ENCODE measurements around the gene TRIB2.

The TRIB2 gene

DNA sequence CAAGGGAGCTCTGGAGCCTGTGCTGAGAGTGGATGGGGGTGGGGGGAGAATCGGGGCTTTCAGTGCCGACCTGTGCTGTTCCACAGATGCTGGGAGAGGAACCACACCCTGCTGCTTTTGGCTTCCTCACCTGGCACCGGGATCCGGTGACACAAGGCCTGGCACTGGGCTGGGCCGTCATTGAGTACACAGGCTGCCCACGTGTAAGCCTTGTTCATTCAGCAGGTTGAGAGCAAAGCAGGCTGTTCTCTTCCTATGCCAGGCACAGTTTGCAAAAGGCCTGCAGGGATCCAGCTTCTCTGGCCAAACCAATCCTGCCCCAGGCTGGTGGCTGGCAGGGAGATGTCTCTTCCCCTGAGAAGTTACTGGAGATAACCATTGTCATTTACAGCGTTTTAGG is 17.1 kb downstream of the TRIB2 start:
- no peaks in the 10 kb centered on the region for H3K4me1 ChIP-seq (ENCODE audit: control insufficient read depth, low read depth, low read length)
- no peaks in the 10 kb centered on the region for H3K9me3 ChIP-seq (ENCODE audit: control insufficient read depth, low read depth, low read length)
- H3K9ac ChIP-seq (ENCODE audit: low read length) = no peak overlapping the region
- peaks cover 82% of the 10 kb centered on the region for H3K36me3 ChIP-seq (ENCODE audit: control insufficient read depth, low read depth, low read length)
- H3K27me3 ChIP-seq (ENCODE audit: control insufficient read depth, insufficient read depth, low read length) = no peaks in the 10 kb centered on the region
- no peak overlapping the region for H3K27ac ChIP-seq (ENCODE audit: low read length)
- no peak overlapping the region for H3K4me3 ChIP-seq (ENCODE audit: low read length)

DNA sequence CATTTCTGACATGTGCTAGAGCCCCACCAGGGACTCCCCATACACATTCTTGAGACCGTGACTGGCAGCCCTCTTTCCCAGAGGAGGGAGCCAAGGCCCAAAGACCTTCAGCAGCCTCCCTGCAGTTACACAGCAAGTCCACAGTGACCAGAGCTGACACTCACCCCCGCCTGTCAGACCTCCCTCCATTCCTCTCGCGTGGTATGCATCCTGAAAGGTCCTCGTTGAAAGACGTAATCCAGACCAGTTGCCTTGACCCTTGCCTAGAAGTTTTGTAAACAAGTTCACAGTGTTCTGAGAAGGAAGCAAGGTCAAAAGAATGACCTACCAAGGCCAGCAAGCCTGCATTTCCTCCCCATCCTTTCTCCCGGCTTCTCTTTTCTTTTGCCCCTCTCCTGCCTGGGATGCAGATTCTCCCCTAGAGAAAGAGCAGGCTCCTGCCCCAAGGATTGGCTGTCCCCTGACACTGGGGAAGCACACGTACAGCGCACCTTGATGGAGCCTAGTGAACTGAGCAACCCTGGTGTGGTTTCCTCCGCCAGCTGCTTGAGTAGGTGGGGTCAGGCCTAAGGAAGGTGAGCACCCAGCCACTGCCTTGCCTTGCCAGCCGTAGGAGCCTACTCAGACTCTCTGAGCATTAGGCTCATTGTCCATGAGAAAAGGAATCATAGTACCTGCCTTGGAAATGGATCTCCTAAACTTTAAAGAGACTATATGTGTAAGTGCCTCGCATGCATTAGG is 18.3 kb downstream of the TRIB2 start:
- H3K36me3 ChIP-seq (ENCODE audit: control insufficient read depth, low read depth, low read length) = peaks cover 85% of the 10 kb centered on the region
- no peaks in the 10 kb centered on the region for H3K27me3 ChIP-seq (ENCODE audit: control insufficient read depth, insufficient read depth, low read length)
- H3K27ac ChIP-seq (ENCODE audit: low read length) = no peak overlapping the region
- H3K9me3 ChIP-seq (ENCODE audit: control insufficient read depth, low read depth, low read length) = no peaks in the 10 kb centered on the region
- no peak overlapping the region for H3K4me3 ChIP-seq (ENCODE audit: low read length)
- H3K9ac ChIP-seq (ENCODE audit: low read length) = no peak overlapping the region
- no peaks in the 10 kb centered on the region for H3K4me1 ChIP-seq (ENCODE audit: control insufficient read depth, low read depth, low read length)

DNA sequence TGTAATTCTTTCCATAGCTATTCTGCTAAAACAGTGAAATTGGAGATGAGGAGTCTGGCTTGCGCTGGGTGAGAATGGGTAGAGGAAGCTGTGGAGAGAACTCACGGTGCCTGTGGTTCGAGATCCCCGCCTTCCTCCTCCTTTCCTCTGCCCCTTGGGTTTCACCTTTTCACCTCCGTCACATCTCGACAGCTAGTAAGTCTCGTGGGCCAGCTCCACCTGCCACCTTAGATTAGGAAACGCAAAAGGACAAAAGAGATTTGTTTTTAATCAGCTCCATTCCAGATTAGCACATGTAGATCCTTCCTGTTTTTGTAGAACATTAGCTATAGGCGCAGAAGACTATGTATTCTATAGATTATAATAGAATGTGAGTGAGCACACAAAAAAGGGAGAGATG is 20.6 kb downstream of the TRIB2 start:
- Histone ChIP-seq H3K9me3 (ENCODE audit: control insufficient read depth, low read depth, low read length) (no peaks in the 10 kb centered on the region), H3K4me3 (ENCODE audit: low read length) (no peak overlapping the region), H3K36me3 (ENCODE audit: control insufficient read depth, low read depth, low read length) (peaks cover 84% of the 10 kb centered on the region), H3K27me3 (ENCODE audit: control insufficient read depth, insufficient read depth, low read length) (no peaks in the 10 kb centered on the region), H3K27ac (ENCODE audit: low read length) (no peak overlapping the region), H3K9ac (ENCODE audit: low read length) (no peak overlapping the region), H3K4me1 (ENCODE audit: control insufficient read depth, low read depth, low read length) (no peaks in the 10 kb centered on the region)

DNA sequence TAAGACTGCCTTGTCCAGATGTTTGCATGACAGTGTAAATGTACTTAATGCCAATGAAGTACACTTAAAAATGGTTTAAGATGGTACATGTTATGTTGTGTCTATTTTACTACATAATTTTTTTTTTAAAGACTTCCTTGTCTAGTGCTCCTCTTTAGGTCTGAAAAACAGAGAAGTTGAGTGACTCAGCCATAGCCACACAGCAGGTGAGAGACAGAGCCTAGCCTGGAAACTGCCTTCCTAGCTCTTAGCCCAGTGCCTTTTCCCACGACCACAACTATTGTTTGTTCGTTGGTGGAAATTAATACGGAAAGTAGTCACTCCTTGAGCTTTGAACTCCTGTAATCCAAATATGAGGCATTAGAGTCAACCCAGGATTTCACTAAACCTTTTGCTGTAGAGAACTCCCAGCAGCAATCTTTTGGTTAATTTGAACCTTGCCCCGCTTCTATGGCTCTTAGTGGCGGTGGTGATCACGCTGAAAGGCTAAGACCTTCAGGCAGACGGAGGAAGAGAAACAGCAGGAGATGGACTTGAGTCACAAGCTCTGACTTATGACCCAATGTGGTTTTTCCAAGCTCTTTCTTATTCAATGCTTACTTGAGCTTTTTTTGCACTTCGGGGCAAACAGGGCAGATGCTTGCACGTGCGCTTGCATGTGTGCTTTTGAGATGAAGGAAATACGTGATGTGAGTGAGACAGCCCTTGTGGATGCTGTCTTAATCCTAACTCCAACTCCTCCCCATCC is 21.2 kb downstream of the TRIB2 start:
- no peak overlapping the region for H3K9ac ChIP-seq (ENCODE audit: low read length)
- no peak overlapping the region for H3K27ac ChIP-seq (ENCODE audit: low read length)
- H3K4me1 ChIP-seq (ENCODE audit: control insufficient read depth, low read depth, low read length) = no peaks in the 10 kb centered on the region
- H3K9me3 ChIP-seq (ENCODE audit: control insufficient read depth, low read depth, low read length) = no peaks in the 10 kb centered on the region
- H3K36me3 ChIP-seq (ENCODE audit: control insufficient read depth, low read depth, low read length) = peaks cover 84% of the 10 kb centered on the region
- H3K4me3 ChIP-seq (ENCODE audit: low read length) = no peak overlapping the region
- no peaks in the 10 kb centered on the region for H3K27me3 ChIP-seq (ENCODE audit: control insufficient read depth, insufficient read depth, low read length)

DNA sequence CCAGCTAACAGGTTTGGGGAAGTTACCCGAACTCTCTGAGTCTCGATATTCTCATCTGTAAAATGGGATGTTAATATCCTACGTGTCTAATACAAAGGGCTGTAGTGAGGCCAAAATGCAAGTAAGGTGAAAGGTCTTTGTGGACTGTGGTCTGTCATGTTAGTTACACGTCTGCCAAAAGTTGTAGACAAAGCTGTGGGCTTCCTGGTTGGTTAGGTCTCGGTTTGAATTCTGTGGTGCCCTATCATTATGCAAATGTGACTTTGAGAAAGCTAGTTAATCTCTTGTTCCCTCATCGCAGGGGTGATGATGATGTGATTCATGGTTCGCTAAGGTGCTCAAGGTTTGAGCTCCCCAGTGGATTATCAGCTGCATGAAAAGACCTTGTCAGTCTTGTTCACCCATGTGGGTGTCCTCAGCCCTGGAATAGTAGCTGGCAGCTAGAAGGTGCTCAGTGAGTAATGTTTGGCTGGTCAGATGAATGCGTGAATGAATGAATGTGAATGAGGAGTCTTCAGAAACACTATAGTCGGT is 23.1 kb downstream of the TRIB2 start:
- Histone ChIP-seq H3K4me1 (ENCODE audit: control insufficient read depth, low read depth, low read length) (no peaks in the 10 kb centered on the region), H3K27ac (ENCODE audit: low read length) (no peak overlapping the region), H3K36me3 (ENCODE audit: control insufficient read depth, low read depth, low read length) (peaks cover 74% of the 10 kb centered on the region), H3K9me3 (ENCODE audit: control insufficient read depth, low read depth, low read length) (no peaks in the 10 kb centered on the region), H3K4me3 (ENCODE audit: low read length) (no peak overlapping the region), H3K27me3 (ENCODE audit: control insufficient read depth, insufficient read depth, low read length) (no peaks in the 10 kb centered on the region), H3K9ac (ENCODE audit: low read length) (no peak overlapping the region)

DNA sequence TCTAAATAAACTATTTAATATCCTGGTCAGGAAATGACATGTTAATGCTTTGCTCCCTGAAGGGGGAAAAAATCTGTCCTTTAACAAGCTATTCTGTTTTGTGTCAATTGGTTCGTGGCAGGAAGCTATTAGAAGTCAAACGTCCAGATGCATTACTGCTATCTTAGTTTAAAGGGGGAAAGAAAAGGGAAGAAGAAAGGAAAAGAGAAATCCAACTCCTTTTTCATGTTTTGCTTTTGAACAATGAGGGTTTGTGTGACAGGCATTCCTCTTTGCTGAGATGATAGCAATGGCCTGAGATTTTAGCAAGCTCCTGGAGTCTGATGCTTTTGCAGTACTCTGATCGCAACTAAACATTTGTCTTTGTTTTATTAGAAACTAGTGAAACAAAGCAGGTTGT is 24.6 kb downstream of the TRIB2 start:
- H3K4me1 ChIP-seq (ENCODE audit: control insufficient read depth, low read depth, low read length) = no peaks in the 10 kb centered on the region
- H3K9me3 ChIP-seq (ENCODE audit: control insufficient read depth, low read depth, low read length) = no peaks in the 10 kb centered on the region
- H3K36me3 ChIP-seq (ENCODE audit: control insufficient read depth, low read depth, low read length) = peaks cover 59% of the 10 kb centered on the region
- H3K4me3 ChIP-seq (ENCODE audit: low read length) = no peak overlapping the region
- H3K27me3 ChIP-seq (ENCODE audit: control insufficient read depth, insufficient read depth, low read length) = no peaks in the 10 kb centered on the region
- H3K9ac ChIP-seq (ENCODE audit: low read length) = no peak overlapping the region
- H3K27ac ChIP-seq (ENCODE audit: low read length) = no peak overlapping the region

DNA sequence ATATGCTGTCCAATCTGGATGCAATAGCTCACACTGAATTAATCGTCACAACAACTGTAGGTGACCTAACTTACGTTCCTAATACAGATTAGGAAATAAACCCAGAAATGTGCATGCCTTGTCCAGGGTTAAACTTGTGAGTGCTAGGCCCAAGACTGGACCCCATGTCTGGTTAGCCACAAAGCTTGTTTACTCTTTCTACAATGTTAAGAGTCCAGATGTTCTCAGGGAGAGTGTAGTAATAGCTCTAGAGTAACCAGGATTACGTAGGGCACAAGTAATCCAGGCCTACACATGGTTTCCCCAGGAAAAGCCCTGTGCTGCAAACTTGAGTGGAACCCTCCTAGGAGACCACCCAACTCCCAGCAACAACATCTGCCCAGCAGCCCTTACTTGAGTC is 26.2 kb downstream of the TRIB2 start:
- Histone ChIP-seq H3K9me3 (ENCODE audit: control insufficient read depth, low read depth, low read length) (no peaks in the 10 kb centered on the region), H3K27ac (ENCODE audit: low read length) (no peak overlapping the region), H3K4me3 (ENCODE audit: low read length) (no peak overlapping the region), H3K9ac (ENCODE audit: low read length) (no peak overlapping the region), H3K4me1 (ENCODE audit: control insufficient read depth, low read depth, low read length) (no peaks in the 10 kb centered on the region), H3K36me3 (ENCODE audit: control insufficient read depth, low read depth, low read length) (peaks cover 46% of the 10 kb centered on the region), H3K27me3 (ENCODE audit: control insufficient read depth, insufficient read depth, low read length) (no peaks in the 10 kb centered on the region)

DNA sequence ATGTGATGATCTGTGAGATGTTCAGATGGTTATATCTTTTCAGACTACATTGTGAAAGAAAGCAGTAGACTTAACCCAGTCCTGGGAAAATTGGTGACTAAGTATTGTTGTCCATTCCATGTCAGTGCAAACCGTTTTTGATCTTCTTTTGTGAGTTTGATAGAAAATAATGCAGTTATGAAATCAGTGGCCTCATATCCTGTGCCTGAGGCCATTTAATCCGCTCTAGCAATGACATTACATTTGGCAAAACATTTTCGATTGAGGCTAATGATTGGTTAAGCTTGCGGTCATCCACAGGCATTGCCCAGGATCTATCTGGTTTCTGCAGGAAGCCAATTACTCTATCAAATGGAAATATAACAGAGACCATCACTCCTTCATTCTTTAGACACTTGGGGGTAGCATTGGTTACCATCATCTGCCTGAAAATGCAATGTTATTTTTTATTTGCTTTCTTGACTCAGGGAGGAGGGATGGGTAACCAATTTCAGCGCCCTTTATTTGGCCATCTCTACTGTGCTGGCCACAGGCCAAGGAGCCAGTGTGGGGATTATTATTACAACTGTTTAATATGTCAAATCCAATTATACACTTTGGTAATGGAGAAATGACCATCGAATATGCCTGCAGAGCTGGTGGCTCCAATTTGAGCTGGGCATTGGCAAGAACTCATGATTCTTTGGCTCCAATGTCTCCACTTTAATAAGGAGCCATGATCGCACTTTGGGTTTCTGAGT is 33.6 kb downstream of the TRIB2 start:
- H3K4me3 ChIP-seq (ENCODE audit: low read length) = no peak overlapping the region
- no peaks in the 10 kb centered on the region for H3K36me3 ChIP-seq (ENCODE audit: control insufficient read depth, low read depth, low read length)
- no peak overlapping the region for H3K9ac ChIP-seq (ENCODE audit: low read length)
- H3K9me3 ChIP-seq (ENCODE audit: control insufficient read depth, low read depth, low read length) = no peaks in the 10 kb centered on the region
- peaks cover 14% of the 10 kb centered on the region for H3K4me1 ChIP-seq (ENCODE audit: control insufficient read depth, low read depth, low read length)
- no peaks in the 10 kb centered on the region for H3K27me3 ChIP-seq (ENCODE audit: control insufficient read depth, insufficient read depth, low read length)
- H3K27ac ChIP-seq (ENCODE audit: low read length) = no peak overlapping the region

DNA sequence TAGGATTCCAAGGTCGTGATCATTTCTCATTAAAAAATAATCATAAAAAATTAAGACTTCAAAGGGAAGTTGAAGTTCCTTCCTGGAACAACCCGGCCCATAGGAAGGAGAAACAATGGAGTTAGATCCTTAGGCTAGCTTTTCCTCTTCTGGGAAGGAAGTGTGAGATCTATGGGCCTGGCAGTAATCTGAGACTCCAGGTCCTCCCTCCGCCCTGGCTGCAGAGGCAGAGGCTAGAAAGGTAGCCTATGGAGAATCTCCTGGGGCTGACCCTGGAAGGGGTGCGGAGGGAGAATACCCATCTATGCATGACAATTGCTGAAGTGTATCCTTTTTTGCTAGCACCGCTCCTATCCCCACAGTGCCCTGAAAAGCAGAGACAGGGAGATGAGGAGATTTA is 37.9 kb downstream of the TRIB2 start:
- H3K9me3 ChIP-seq (ENCODE audit: control insufficient read depth, low read depth, low read length) = no peaks in the 10 kb centered on the region
- H3K27me3 ChIP-seq (ENCODE audit: control insufficient read depth, insufficient read depth, low read length) = no peaks in the 10 kb centered on the region
- H3K36me3 ChIP-seq (ENCODE audit: control insufficient read depth, low read depth, low read length) = no peaks in the 10 kb centered on the region
- H3K4me3 ChIP-seq (ENCODE audit: low read length) = no peak overlapping the region
- H3K9ac ChIP-seq (ENCODE audit: low read length) = no peak overlapping the region
- peaks cover 21% of the 10 kb centered on the region for H3K4me1 ChIP-seq (ENCODE audit: control insufficient read depth, low read depth, low read length)
- H3K27ac ChIP-seq (ENCODE audit: low read length) = no peak overlapping the region

DNA sequence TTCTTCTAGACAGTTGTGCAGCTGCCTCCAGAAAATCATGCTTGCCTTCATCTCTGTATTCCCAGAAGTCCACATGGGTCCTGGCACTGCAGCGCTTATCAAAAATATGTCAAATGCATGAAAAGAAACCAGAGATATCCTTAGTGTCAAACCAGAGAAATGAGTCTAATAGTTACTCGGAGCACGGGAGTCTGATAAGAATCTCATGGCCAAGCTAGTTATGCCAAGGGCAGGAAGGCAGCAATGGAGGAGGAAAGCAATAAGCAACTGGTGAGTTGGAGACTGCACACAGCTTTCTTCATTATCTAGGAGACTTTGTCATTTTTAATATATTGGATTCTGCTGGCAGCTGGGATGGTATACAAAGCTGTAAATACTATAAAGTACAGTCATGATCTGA is 38.6 kb downstream of the TRIB2 start:
- H3K27ac ChIP-seq (ENCODE audit: low read length) = no peak overlapping the region
- no peaks in the 10 kb centered on the region for H3K9me3 ChIP-seq (ENCODE audit: control insufficient read depth, low read depth, low read length)
- H3K4me3 ChIP-seq (ENCODE audit: low read length) = no peak overlapping the region
- H3K27me3 ChIP-seq (ENCODE audit: control insufficient read depth, insufficient read depth, low read length) = no peaks in the 10 kb centered on the region
- H3K4me1 ChIP-seq (ENCODE audit: control insufficient read depth, low read depth, low read length) = peaks cover 21% of the 10 kb centered on the region
- no peaks in the 10 kb centered on the region for H3K36me3 ChIP-seq (ENCODE audit: control insufficient read depth, low read depth, low read length)
- H3K9ac ChIP-seq (ENCODE audit: low read length) = no peak overlapping the region

DNA sequence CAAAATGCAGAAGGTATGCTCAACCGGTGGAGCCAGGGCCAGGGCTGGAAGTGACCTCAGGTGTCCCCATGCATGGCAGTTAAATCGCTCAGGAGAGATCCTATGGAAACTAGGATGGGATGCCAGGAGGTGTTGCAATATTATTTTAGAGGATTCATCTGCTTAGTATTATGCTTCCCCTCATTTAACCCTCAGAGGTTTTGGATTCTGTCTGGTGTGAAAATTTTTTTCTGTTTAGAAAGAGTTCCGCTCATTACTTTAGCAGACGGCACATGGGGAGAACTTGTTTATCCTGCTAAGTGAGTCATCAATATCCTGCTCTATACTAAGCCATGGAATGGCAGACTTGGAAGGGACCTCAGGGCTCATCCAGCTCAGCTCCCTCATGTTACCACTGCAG is 42.5 kb downstream of the TRIB2 start:
- no peak overlapping the region for H3K27ac ChIP-seq (ENCODE audit: low read length)
- H3K4me3 ChIP-seq (ENCODE audit: low read length) = no peak overlapping the region
- peaks cover 18% of the 10 kb centered on the region for H3K4me1 ChIP-seq (ENCODE audit: control insufficient read depth, low read depth, low read length)
- H3K27me3 ChIP-seq (ENCODE audit: control insufficient read depth, insufficient read depth, low read length) = no peaks in the 10 kb centered on the region
- no peaks in the 10 kb centered on the region for H3K36me3 ChIP-seq (ENCODE audit: control insufficient read depth, low read depth, low read length)
- H3K9ac ChIP-seq (ENCODE audit: low read length) = no peak overlapping the region
- H3K9me3 ChIP-seq (ENCODE audit: control insufficient read depth, low read depth, low read length) = no peaks in the 10 kb centered on the region

All from iPS-18a (cell line).